ENCODE data around the gene BEND3.

Gene BEND3

GRCh38 chr6:107064579-107065065 lies 50.7 kb downstream of the BEND3 start:
- in situ Hi-C loops (cut with HindIII; ENCODE audit: low pct_ligation_motif_present, low sequenced_read_pairs): no loop called here
- no peak overlapping the region for H3K27ac ChIP-seq
- no peaks in the 10 kb centered on the region for H3K36me3 ChIP-seq (replicated peaks)
- no peaks in the 10 kb centered on the region for H3K27me3 ChIP-seq (replicated peaks)
- no peak overlapping the region for H3K4me3 ChIP-seq (ENCODE audit: low read depth, low read length)
- no peak for TF ChIP-seq CTCF (IDR thresholded peaks at IDR 0.05; ENCODE audit: low read depth, low read length, missing control alignments)
- peak; percentile 81 for DNase-seq

DNA sequence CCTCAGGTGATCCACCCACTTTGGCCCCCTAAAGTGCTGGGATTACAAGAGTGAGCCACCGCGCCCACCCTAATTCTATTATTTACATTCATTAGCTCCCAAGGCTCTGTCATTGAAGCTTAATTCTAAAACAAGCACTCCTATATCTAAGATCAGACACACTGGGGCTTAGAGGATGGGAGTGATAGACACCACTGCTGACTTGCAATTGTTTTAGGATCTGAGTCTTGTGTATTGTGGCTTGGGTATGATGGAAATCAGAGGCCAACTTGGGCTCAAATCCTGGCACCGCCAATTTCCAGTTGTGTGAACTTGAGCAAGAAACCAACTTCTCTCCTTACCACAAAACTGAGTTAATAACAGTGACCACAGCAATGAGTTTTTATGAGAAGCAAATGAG lies 52.6 kb downstream of the BEND3 start:
- DNase-seq: no peak
- Histone ChIP-seq H3K27ac (no peak overlapping the region), H3K36me3 (replicated peaks) (no peaks in the 10 kb centered on the region), H3K4me3 (ENCODE audit: low read depth, low read length) (no peak overlapping the region), H3K27me3 (replicated peaks) (no peaks in the 10 kb centered on the region)
- in situ Hi-C loops (cut with HindIII; ENCODE audit: low pct_ligation_motif_present, low sequenced_read_pairs): no loop called here
- no peak for TF ChIP-seq CTCF (IDR thresholded peaks at IDR 0.05; ENCODE audit: low read depth, low read length, missing control alignments)

- in situ Hi-C loops (cut with HindIII; ENCODE audit: low pct_ligation_motif_present, low sequenced_read_pairs): no loop called here
- Histone ChIP-seq H3K4me3 (ENCODE audit: low read depth, low read length) (no peak overlapping the region), H3K27me3 (replicated peaks) (no peaks in the 10 kb centered on the region), H3K36me3 (replicated peaks) (no peaks in the 10 kb centered on the region), H3K27ac (no peak overlapping the region)
- DNase-seq: no peak
- no peak for TF ChIP-seq CTCF (IDR thresholded peaks at IDR 0.05; ENCODE audit: low read depth, low read length, missing control alignments)
Measured at GRCh38 chr6:107061125-107062020, 53.9 kb downstream of the BEND3 start.

DNA sequence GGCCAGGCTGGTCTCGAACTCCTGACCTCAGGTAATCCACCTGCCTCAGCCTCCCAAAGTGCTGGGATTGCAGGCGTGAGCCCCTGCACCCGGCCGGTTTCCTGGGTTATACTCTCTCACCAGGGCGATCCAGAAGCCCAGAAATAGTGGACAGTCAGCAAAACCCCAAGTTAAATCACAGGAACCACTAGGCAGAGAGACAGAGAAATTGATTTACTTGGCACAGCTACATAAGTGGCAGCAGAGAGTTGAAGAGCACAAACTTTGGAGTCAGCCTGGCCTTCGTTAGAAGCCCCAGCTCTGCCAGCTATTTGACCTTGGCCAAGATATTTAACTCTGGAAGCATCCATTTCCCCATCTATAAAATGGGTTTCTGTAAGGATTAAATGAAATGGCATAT lies 54.6 kb downstream of the BEND3 start:
- TF ChIP-seq CTCF (IDR thresholded peaks at IDR 0.05; ENCODE audit: low read depth, low read length, missing control alignments): no peak
- Histone ChIP-seq H3K27ac (no peak overlapping the region), H3K27me3 (replicated peaks) (no peaks in the 10 kb centered on the region), H3K4me3 (ENCODE audit: low read depth, low read length) (no peak overlapping the region), H3K36me3 (replicated peaks) (no peaks in the 10 kb centered on the region)
- in situ Hi-C loops (cut with HindIII; ENCODE audit: low pct_ligation_motif_present, low sequenced_read_pairs): no loop called here
- no peak for DNase-seq

- no peak for DNase-seq
- no peak overlapping the region for H3K27ac ChIP-seq
- no peaks in the 10 kb centered on the region for H3K36me3 ChIP-seq (replicated peaks)
- no peak overlapping the region for H3K4me3 ChIP-seq (ENCODE audit: low read depth, low read length)
- H3K27me3 ChIP-seq (replicated peaks): no peaks in the 10 kb centered on the region
- no peak for TF ChIP-seq CTCF (IDR thresholded peaks at IDR 0.05; ENCODE audit: low read depth, low read length, missing control alignments)
- in situ Hi-C loops (cut with HindIII; ENCODE audit: low pct_ligation_motif_present, low sequenced_read_pairs): no loop called here
Measured at GRCh38 chr6:107059606-107060005, 55.7 kb downstream of the BEND3 start.

Data from brain microvascular endothelial cell (primary cell).